H1 (cell line): ENCODE data around the gene MROH2A. TPM values are rescaled to one million over a fixed set of nuclear protein-coding genes. Genes with fewer than 3 reads are reported as not detected.

Source experiments
- BRCA1 ChIP-seq: IDR thresholded peaks from 2 replicates; pipeline ENCODE4 v1.6.1; 2012; ENCODE audit warnings: low read depth, low read length, improper control_type of control experiment
- CBX5 ChIP-seq: fragments of 300-800, 300-1000 bp; sonication (generic); IDR thresholded peaks from 2 replicates; pipeline ENCODE4 v1.7.1; 2016; ENCODE audit warnings: antibody characterized with exemption, low read length, low read depth
- CBX8 ChIP-seq: fragments of 300-800, 300-1000 bp; sonication (generic); IDR thresholded peaks from 2 replicates; pipeline ENCODE4 v1.7.1; 2016; ENCODE audit warnings: low read depth, low read length, borderline replicate concordance
- CHD2 ChIP-seq: IDR thresholded peaks from 2 replicates; pipeline ENCODE4 v1.6.1; 2012; ENCODE audit warnings: low read length, improper control_type of control experiment
- CREB1 ChIP-seq: IDR thresholded peaks from 2 replicates; pipeline ENCODE4 v1.6.1; 2012; ENCODE audit warnings: inconsistent platforms
- RFX5 ChIP-seq: IDR thresholded peaks from 2 replicates; pipeline ENCODE4 v1.6.1; 2011; ENCODE audit warnings: low read depth, low read length, improper control_type of control experiment, borderline replicate concordance
- SP4 ChIP-seq: IDR thresholded peaks from 2 replicates; pipeline ENCODE4 v1.6.1; 2012; ENCODE audit warnings: low read length, inconsistent platforms
- TAF7 ChIP-seq: optimal IDR thresholded peaks from 2 replicates; pipeline ENCODE3; 2011; ENCODE audit warnings: low read depth, mild to moderate bottlenecking, inconsistent platforms, low read length, moderate library complexity, borderline replicate concordance
- TEAD4 ChIP-seq: IDR thresholded peaks from 2 replicates; pipeline ENCODE4 v1.6.1; 2012; ENCODE audit warnings: low read depth, low read length, inconsistent platforms, mixed read lengths
- polyA plus RNA-seq, 7 experiments: library from polyadenylated mRNA; depleted of rRNA in 3 of 7; stranded (reverse) in 5 of 7; unstranded in 2 of 7; fragments of >200 nt in 5 of 7; fragments of 200-250 nt in 2 of 7; gene quantifications; 1 replicate in 5 of 7; 2 replicates in 1 of 7; 4 replicates in 1 of 7; pipeline versions ENCODE4 v1.2.1 to v1.2.3, GENCODE V29; 2011 to 2013; ENCODE audit warnings: missing spikeins in 2 of 7, mixed read lengths in 2 of 7
- total RNA-seq: library from RNA; stranded (reverse); fragmentation: NEBNext Ultra II Directional; extraction: Animal tissue kit (Norgen Biotek cat#: 25700); gene quantifications from 2 replicates; pipeline ENCODE4 v1.2.1, GENCODE V29; 2021

MROH2A gene
- total and polyA plus RNA-seq, 2 of the 8 experiments (the other 6 are each of a cell fraction or from before 2014, with no cell fraction given), result not detected

- TF ChIP-seq CBX5 (no peak), CBX8 (no peak), RFX5 (no peak), TAF7 (no peak), CHD2 (no peak), TEAD4 (no peak), BRCA1 (no peak), SP4 (no peak), CREB1 (no peak)
Measured at GRCh38 chr2:233835230-233836186, 57.4 kb downstream of the MROH2A start (continued).
